SK-N-SH (cell line): ENCODE results near the gene ELFN2. TPM values are rescaled to one million over a fixed set of nuclear protein-coding genes. Genes with fewer than 3 reads are reported as not detected.

Experiments used
- CTCF ChIA-PET: fragments of 300-600, 350-600 bp; formaldehyde crosslinking; extraction: SDS; loops from one replicate; lab custom pipeline; 2021; lab: Yijun Ruan, JAX
- POLR2A ChIA-PET: fragments of 350-600 bp; sonication (Branson Sonifier 250); formaldehyde crosslinking; extraction: SDS; loops from one replicate; lab custom pipeline; 2020; ENCODE audit warnings: antibody characterized with exemption, inconsistent platforms; lab: Yijun Ruan, JAX
- DNase-seq: peaks from one replicate; pipeline ENCODE4 v3.0.0; 2012
- H2AFZ ChIP-seq: fragments of 200-600 bp; sonication (generic); 2 replicates; pipeline ENCODE4 v1.8.1; 2016; ENCODE audit warnings: antibody characterized with exemption, mild to moderate bottlenecking, low read depth
- H3F3A ChIP-seq: fragments of 200-600 bp; sonication (generic); replicated peaks from 2 replicates; pipeline ENCODE3; 2016; ENCODE audit warnings: antibody characterized with exemption, mild to moderate bottlenecking; ENCODE audit not compliant: insufficient read depth
- H3K27ac ChIP-seq, 2 experiments: fragments of 200-500 bp in 1 of 2; fragments of 200-600 bp in 1 of 2; sonication (Bioruptor generic) in 1 of 2; sonication (generic), shearing (Covaris generic) in 1 of 2; 2 replicates each; pipeline versions ENCODE4 v1.5.1 to v1.6.1; 2014 to 2016; ENCODE audit warnings: low read depth in 2 of 2, inconsistent platforms in 1 of 2, low read length in 1 of 2, mild to moderate bottlenecking in 1 of 2, mixed read lengths in 1 of 2
- H3K27me3 ChIP-seq: fragments of 200-600 bp; sonication (generic), shearing (Covaris generic); 2 replicates; pipeline ENCODE4 v1.6.1; 2016; ENCODE audit warnings: mixed run types; ENCODE audit not compliant: insufficient read depth
- H3K36me3 ChIP-seq, 2 experiments: fragments of 200-500 bp in 1 of 2; fragments of 200-600 bp in 1 of 2; sonication (Bioruptor generic) in 1 of 2; sonication (generic) in 1 of 2; replicated peaks in 1 of 2; 2 replicates each; pipeline versions ENCODE3 to v1.5.1; 2014 to 2016; ENCODE audit warnings: low read length in 1 of 2, mild to moderate bottlenecking in 1 of 2; ENCODE audit not compliant: insufficient read depth in 2 of 2, control insufficient read depth in 1 of 2
- H3K4me1 ChIP-seq, 2 experiments: fragments of 200-500 bp in 1 of 2; fragments of 200-600 bp in 1 of 2; sonication (Bioruptor generic) in 1 of 2; sonication (generic), shearing (Covaris generic) in 1 of 2; 2 replicates each; pipeline versions ENCODE4 v1.5.1 to v1.6.1; 2014 to 2016; ENCODE audit warnings: low read depth in 1 of 2, low read length in 1 of 2, mixed run types in 1 of 2; ENCODE audit not compliant: insufficient read depth in 2 of 2, control insufficient read depth in 1 of 2
- H3K4me2 ChIP-seq: fragments of 200-600 bp; sonication (generic), shearing (Covaris generic); 2 replicates; pipeline ENCODE4 v1.6.1; 2017; ENCODE audit warnings: mixed run types
- H3K4me3 ChIP-seq, 2 experiments: fragments of 200-500 bp in 1 of 2; fragments of 200-600 bp in 1 of 2; sonication (Bioruptor generic) in 1 of 2; sonication (generic), shearing (Covaris generic) in 1 of 2; 2 replicates each; pipeline versions ENCODE4 v1.5.1 to v1.8.1; 2014 to 2016; ENCODE audit warnings: low read depth in 2 of 2, inconsistent platforms in 1 of 2, low read length in 1 of 2, mild to moderate bottlenecking in 1 of 2, mixed read lengths in 1 of 2, moderate library complexity in 1 of 2
- H3K79me2 ChIP-seq: fragments of 200-600 bp; sonication (generic); 2 replicates; pipeline ENCODE4 v1.8.1; 2017; ENCODE audit warnings: mild to moderate bottlenecking; ENCODE audit not compliant: insufficient read depth
- H3K9ac ChIP-seq: fragments of 200-600 bp; sonication (generic); 2 replicates; pipeline ENCODE4 v1.6.1; 2017; ENCODE audit warnings: mixed run types
- H3K9me2 ChIP-seq: fragments of 200-600 bp; sonication (generic); 2 replicates; pipeline ENCODE4 v1.6.1; 2017; ENCODE audit warnings: mixed run types
- H3K9me3 ChIP-seq: fragments of 200-600 bp; sonication (generic); 2 replicates; pipeline ENCODE4 v1.6.1; 2017; ENCODE audit warnings: mixed run types, mild to moderate bottlenecking, moderate library complexity
- H4K20me1 ChIP-seq: fragments of 200-600 bp; sonication (generic); 2 replicates; pipeline ENCODE4 v1.6.1; 2017; ENCODE audit warnings: mild to moderate bottlenecking, mixed run types; ENCODE audit not compliant: insufficient read depth
- CHD2 ChIP-seq: fragments of 150-350 bp; IDR thresholded peaks from 2 replicates; pipeline ENCODE4 v1.6.1; 2018; ENCODE audit warnings: low read length; ENCODE audit not compliant: partially characterized antibody
- FOXJ3 ChIP-seq: sonication (generic); formaldehyde crosslinking; IDR thresholded peaks from 2 replicates; pipeline ENCODE4 v1.5.1; 2020; ENCODE audit warnings: mild to moderate bottlenecking, missing genetic modification reagents
- GABPA ChIP-seq: IDR thresholded peaks from 2 replicates; pipeline ENCODE4 v1.4.0; 2012; ENCODE audit warnings: low read depth, mild to moderate bottlenecking
- MXI1 ChIP-seq: IDR thresholded peaks from 2 replicates; pipeline ENCODE4 v1.6.1; 2012; ENCODE audit warnings: mild to moderate bottlenecking, low read depth, low read length, improper control_type of control experiment
- NRF1 ChIP-seq: IDR thresholded peaks from 2 replicates; pipeline ENCODE4 v1.6.1; 2012; ENCODE audit warnings: low read depth, mild to moderate bottlenecking, low read length
- PBX3 ChIP-seq: IDR thresholded peaks from 2 replicates; pipeline ENCODE4; 2012
- POLR2AphosphoS5 ChIP-seq: IDR thresholded peaks from 2 replicates; pipeline ENCODE4 v1.6.1; 2012; ENCODE audit warnings: low read depth, low read length
- RXRA ChIP-seq: IDR thresholded peaks from 2 replicates; pipeline ENCODE4 v1.4.0; 2012; ENCODE audit warnings: low read depth, mild to moderate bottlenecking, borderline replicate concordance
- WGBS: methylation state at CpG from one replicate; pipeline ENCODE4 v1.1.6; 2017; ENCODE audit warnings: low lambda C conversion rate; 5-methylcytosine and 5-hydroxymethylcytosine counted together
- polyA plus RNA-seq, 3 experiments: library from polyadenylated mRNA; depleted of rRNA; stranded (reverse); fragments of >200 nt; gene quantifications; 2 replicates each; pipeline ENCODE4 v1.2.3, GENCODE V29; 2012
- TF ChIP-seq, protein P1 (sequence below): fragments of 150-350 bp; IDR thresholded peaks from 2 replicates; pipeline ENCODE4 v1.6.1; 2016; ENCODE audit warnings: mild to moderate bottlenecking, low read depth, low read length

ELFN2 gene
- polyA plus RNA-seq, 1 of the 3 experiments (the other 2 are of a cell fraction): 2.8 TPM

DNA sequence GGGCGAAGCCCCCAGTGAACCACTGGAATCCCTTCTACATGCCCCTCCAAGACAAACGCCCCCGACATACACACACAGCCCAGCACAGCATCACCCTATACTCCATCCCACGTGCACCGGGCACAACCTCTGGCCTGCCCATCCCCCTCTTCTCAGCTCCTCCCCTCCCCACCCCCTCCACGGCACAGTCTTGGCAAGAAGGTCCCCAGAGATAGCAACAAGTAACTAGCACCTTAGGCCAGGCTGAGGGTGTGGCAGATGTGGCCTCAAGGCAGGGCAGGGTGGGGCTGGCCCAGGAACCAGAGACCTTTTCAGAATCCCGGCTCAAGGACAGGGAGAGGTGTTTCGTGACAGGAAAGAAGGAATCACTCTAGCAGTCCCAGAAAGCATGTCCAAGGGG, 90.7 kb downstream of the ELFN2 start:
- H3F3A ChIP-seq: no peaks in the 10 kb centered on the region
- ChIA-PET CTCF (interaction anchor here (1.2 to 2.8 kb wide), 5 partner anchors 12 to 122 kb away, joined by 3 to 12 read pairs (median 5); no protein-coding TSS in a partner anchor), POLR2A (no interaction called here)
- H3K4me3 ChIP-seq: no peak overlapping the region
- TF ChIP-seq PBX3 (no peak), RXRA (no peak), POLR2AphosphoS5 (no peak), CHD2 (no peak), FOXJ3 (CRISPR knock-in tag) (no peak), GABPA (no peak), NRF1 (no peak), MXI1 (no peak)
- TF ChIP-seq, protein P1, sequence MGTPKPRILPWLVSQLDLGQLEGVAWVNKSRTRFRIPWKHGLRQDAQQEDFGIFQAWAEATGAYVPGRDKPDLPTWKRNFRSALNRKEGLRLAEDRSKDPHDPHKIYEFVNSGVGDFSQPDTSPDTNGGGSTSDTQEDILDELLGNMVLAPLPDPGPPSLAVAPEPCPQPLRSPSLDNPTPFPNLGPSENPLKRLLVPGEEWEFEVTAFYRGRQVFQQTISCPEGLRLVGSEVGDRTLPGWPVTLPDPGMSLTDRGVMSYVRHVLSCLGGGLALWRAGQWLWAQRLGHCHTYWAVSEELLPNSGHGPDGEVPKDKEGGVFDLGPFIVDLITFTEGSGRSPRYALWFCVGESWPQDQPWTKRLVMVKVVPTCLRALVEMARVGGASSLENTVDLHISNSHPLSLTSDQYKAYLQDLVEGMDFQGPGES: no peak
- H3K4me2 ChIP-seq: no peak overlapping the region
- H3K9me3 ChIP-seq: no peaks in the 10 kb centered on the region
- H3K4me1 ChIP-seq: peaks cover 5 to 10% of the 10 kb centered on the region in 2 experiments; a peak in 1 of 4 replicates
- H3K79me2 ChIP-seq: no peaks in the 10 kb centered on the region
- H2AFZ ChIP-seq: no peak overlapping the region
- H3K9me2 ChIP-seq: no peaks in the 10 kb centered on the region
- no peaks in the 10 kb centered on the region for H3K36me3 ChIP-seq
- WGBS: 84% methylated on average over 8 of the region's 8 CpGs
- H3K9ac ChIP-seq: no peak overlapping the region
- DNase-seq: no peak
- H3K27ac ChIP-seq: no peak overlapping the region
- H4K20me1 ChIP-seq: no peaks in the 10 kb centered on the region
- H3K27me3 ChIP-seq: no peaks in the 10 kb centered on the region

DNA sequence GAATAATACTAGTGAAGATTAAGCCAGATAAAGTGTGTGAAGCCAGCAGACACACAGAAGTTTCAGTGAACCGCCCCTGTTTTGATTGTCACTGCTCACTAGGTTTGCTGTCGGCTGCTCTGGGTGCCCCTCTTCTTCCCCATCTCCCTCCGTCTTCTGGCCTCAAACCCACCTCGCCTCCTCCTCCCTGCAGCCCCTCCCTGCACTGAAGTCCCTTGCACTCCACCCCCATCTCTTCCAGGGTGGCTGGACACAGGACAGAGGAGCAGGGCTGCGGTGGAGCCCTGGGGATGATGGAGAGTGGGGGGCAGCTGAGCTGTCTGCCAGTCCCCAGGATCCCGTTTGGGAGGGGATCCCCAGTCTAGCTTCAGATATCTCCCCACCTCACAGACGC, 91.5 kb downstream of the ELFN2 start:
- peaks cover 10 to 12% of the 10 kb centered on the region in 2 experiments; a peak in 2 of 4 replicates for H3K4me1 ChIP-seq
- no peak overlapping the region for H3K27ac ChIP-seq
- POLR2A ChIA-PET: no interaction called here
- CTCF ChIA-PET: interaction anchor here (0.8 to 2.8 kb wide), 6 partner anchors 11 to 137 kb away, joined by 3 to 12 read pairs (median 4); no protein-coding TSS in a partner anchor
- no peaks in the 10 kb centered on the region for H3K36me3 ChIP-seq
- H2AFZ ChIP-seq: no peak overlapping the region
- 78% methylated on average over 6 of the region's 7 CpGs for WGBS
- H3K9ac ChIP-seq: no peak overlapping the region
- no peaks in the 10 kb centered on the region for H3K79me2 ChIP-seq
- H4K20me1 ChIP-seq: no peaks in the 10 kb centered on the region
- no peaks in the 10 kb centered on the region for H3K9me3 ChIP-seq
- no peak overlapping the region for H3K4me2 ChIP-seq
- DNase-seq: no peak
- no peak for TF ChIP-seq MXI1
- TF ChIP-seq GABPA: no peak
- TF ChIP-seq, all 33 proteins: peak for 0
- H3K4me3 ChIP-seq: no peak overlapping the region
- H3K9me2 ChIP-seq: no peaks in the 10 kb centered on the region
- no peaks in the 10 kb centered on the region for H3F3A ChIP-seq
- H3K27me3 ChIP-seq: no peaks in the 10 kb centered on the region
